ENCODE results near the gene PLEKHM1. TPM values are rescaled to one million over a fixed set of nuclear protein-coding genes. Genes with fewer than 3 reads are reported as not detected.

The PLEKHM1 gene
- total RNA-seq, 2 experiments from 2014 or later = 108 to 118 TPM

GRCh38 chr17:45413498-45413923, 77.0 kb downstream of the PLEKHM1 start:
- no peaks in the 10 kb centered on the region for H3K27me3 Mint-ChIP-seq
- Histone ChIP-seq H3K4me1 (ENCODE audit: insufficient read depth, low read length) (peaks cover 44% of the 10 kb centered on the region), H3K27me3 (ENCODE audit: control insufficient read depth in 1 of 2, insufficient read depth in 2 of 2, low read length in 2 of 2) (no peaks in the 10 kb centered on the region), H3K27ac (ENCODE audit: low read depth in 1 of 2, low read length in 2 of 2) (no peak overlapping the region), H3K36me3 (ENCODE audit: insufficient read depth, low read length) (no peaks in the 10 kb centered on the region), H3K4me3 (ENCODE audit: low read length) (no peak overlapping the region), H3K9me3 (ENCODE audit: control insufficient read depth in 1 of 2, insufficient read depth in 1 of 2, low read length in 2 of 2) (no peaks in the 10 kb centered on the region)
- TF ChIP-seq CTCF (IDR thresholded peaks at IDR 0.05) = no peak
- no peak overlapping the region for H3K27ac Mint-ChIP-seq
- peaks cover 21% of the 10 kb centered on the region for H3K36me3 Mint-ChIP-seq (ENCODE audit: low read depth)
- no peaks in the 10 kb centered on the region for H3K9me3 Mint-ChIP-seq
- intact Hi-C loops (cut with DNase I, micrococcal nuclease) = no loop called here
- no peak overlapping the region for H3K4me3 Mint-ChIP-seq
- DNase-seq (peak in 2 of 14 experiments; percentile 61 to 67), ATAC-seq (ENCODE audit: poor library complexity) (no peak)
- POLR2A ChIA-PET = interaction anchor here (1.6 kb wide), 1 partner anchor 172 kb away, joined by 3 read pairs; no protein-coding TSS in a partner anchor
- CTCF ChIA-PET = interaction anchor here (0.6 to 1.2 kb wide), 2 partner anchors 15 to 18 kb away, joined by 3 to 5 read pairs; no protein-coding TSS in a partner anchor
- H3K4me1 Mint-ChIP-seq (ENCODE audit: low read depth) = peaks cover 37% of the 10 kb centered on the region

GRCh38 chr17:45411348-45412105, 79.0 kb downstream of the PLEKHM1 start:
- no peaks in the 10 kb centered on the region for H3K27me3 Mint-ChIP-seq
- peak overlapping the region; percentile 99 for H3K27ac Mint-ChIP-seq
- POLR2A ChIA-PET = no interaction called here
- DNase-seq = peak in 1 of 14 experiments; percentile 51
- Histone ChIP-seq H3K27me3 (ENCODE audit: control insufficient read depth in 1 of 2, insufficient read depth in 2 of 2, low read length in 2 of 2) (no peaks in the 10 kb centered on the region), H3K36me3 (ENCODE audit: insufficient read depth, low read length) (peaks cover 7% of the 10 kb centered on the region), H3K4me3 (ENCODE audit: low read length) (peak overlapping the region; percentile 86), H3K27ac (ENCODE audit: low read depth in 1 of 2, low read length in 2 of 2) (peak overlapping the region; percentile 83 to 91), H3K4me1 (ENCODE audit: insufficient read depth, low read length) (peaks cover 64% of the 10 kb centered on the region), H3K9me3 (ENCODE audit: control insufficient read depth in 1 of 2, insufficient read depth in 1 of 2, low read length in 2 of 2) (no peaks in the 10 kb centered on the region)
- peaks cover 56% of the 10 kb centered on the region for H3K4me1 Mint-ChIP-seq (ENCODE audit: low read depth)
- ATAC-seq (ENCODE audit: poor library complexity) = no peak
- H3K9me3 Mint-ChIP-seq = no peaks in the 10 kb centered on the region
- peak overlapping the region; percentile 100 for H3K4me3 Mint-ChIP-seq
- CTCF ChIA-PET = no interaction called here
- H3K36me3 Mint-ChIP-seq (ENCODE audit: low read depth) = peaks cover 34% of the 10 kb centered on the region
- intact Hi-C loops (cut with DNase I, micrococcal nuclease) = no loop called here
- TF ChIP-seq CTCF (IDR thresholded peaks at IDR 0.05) = no peak

GRCh38 chr17:45410144-45411091, 80.1 kb downstream of the PLEKHM1 start:
- CTCF ChIA-PET = interaction anchor here (1.0 kb wide), 1 partner anchor 275 kb away, joined by 3 read pairs; the partner anchor contains the start of gene ACBD4
- intact Hi-C loops (cut with DNase I, micrococcal nuclease) = no loop called here

More at GRCh38 chr17:45410144-45411091, 80.1 kb downstream of the PLEKHM1 start:
- peak overlapping the region; percentile 86 for H3K4me3 ChIP-seq (ENCODE audit: low read length)
- peak overlapping the region; percentile 83 to 91 for H3K27ac ChIP-seq (ENCODE audit: low read depth in 1 of 2, low read length in 2 of 2)
- peaks cover 41% of the 10 kb centered on the region for H3K36me3 Mint-ChIP-seq (ENCODE audit: low read depth)
- no peaks in the 10 kb centered on the region for H3K27me3 ChIP-seq (ENCODE audit: control insufficient read depth in 1 of 2, insufficient read depth in 2 of 2, low read length in 2 of 2)
- peaks cover 74% of the 10 kb centered on the region for H3K4me1 ChIP-seq (ENCODE audit: insufficient read depth, low read length)
- peak overlapping the region; percentile 99 for H3K27ac Mint-ChIP-seq
- TF ChIP-seq CTCF (IDR thresholded peaks at IDR 0.05) = no peak
- POLR2A ChIA-PET = interaction anchor here (0.5 to 2.2 kb wide), 8 partner anchors 21 to 262 kb away, joined by 3 to 10 read pairs (median 4); partner anchors contain the start of gene HEXIM1
- peak overlapping the region; percentile 100 for H3K4me3 Mint-ChIP-seq
- ATAC-seq (ENCODE audit: poor library complexity) (peak; percentile 83), DNase-seq (peak; percentile 40 to 76 (median 60))
- H3K36me3 ChIP-seq (ENCODE audit: insufficient read depth, low read length) = peaks cover 18% of the 10 kb centered on the region
- no peaks in the 10 kb centered on the region for H3K9me3 Mint-ChIP-seq
- H3K4me1 Mint-ChIP-seq (ENCODE audit: low read depth) = peaks cover 56% of the 10 kb centered on the region
- no peaks in the 10 kb centered on the region for H3K27me3 Mint-ChIP-seq
- H3K9me3 ChIP-seq (ENCODE audit: control insufficient read depth in 1 of 2, insufficient read depth in 1 of 2, low read length in 2 of 2) = no peaks in the 10 kb centered on the region
